Colonic mucosa (tissue), 4 donors: Measurements from ENCODE around the gene MRC1. TPM values are rescaled to one million over a fixed set of nuclear protein-coding genes. Genes with fewer than 3 reads are reported as not detected.
A peak's percentile ranks its signal among the peaks of the same experiment; 100 is the strongest.

Experiments
- DNase-seq: peaks from one replicate; pipeline ENCODE4 v3.0.0-alpha.2; 2020
- H3K27ac ChIP-seq: fragments of 200-600 bp; one replicate; pipeline ENCODE4 v1.8.0; 2021
- H3K27me3 ChIP-seq: fragments of 200-600 bp; one replicate; pipeline ENCODE4 v1.8.0; 2021
- H3K36me3 ChIP-seq: fragments of 200-600 bp; one replicate; pipeline ENCODE4 v1.8.0; 2021
- H3K4me1 ChIP-seq: fragments of 200-600 bp; one replicate; pipeline ENCODE4 v1.8.0; 2021; ENCODE audit warnings: mild to moderate bottlenecking
- H3K4me3 ChIP-seq: fragments of 200-600 bp; one replicate; pipeline ENCODE4 v1.8.0; 2021
- H3K9ac ChIP-seq, 2 donors: one replicate each; pipeline ENCODE4 v1.7.0; 2013; ENCODE audit warnings: control low read depth in 2 of 2, low read depth in 2 of 2, low read length in 2 of 2
- H3K9me3 ChIP-seq: fragments of 200-600 bp; one replicate; pipeline ENCODE4 v1.8.0; 2021
- intact Hi-C: fragments of 100-400 bp; cut with DNase I; formaldehyde crosslinking; loops from one replicate; pipeline ENCODE4 v1.14.1; 2022
- total RNA-seq, 2 donors: library from RNA; stranded (reverse); fragmentation: NEBNext Ultra II Directional in 1 of 2; extraction: Animal tissue kit (Norgen Biotek cat#: 25700) in 1 of 2; gene quantifications; one replicate each; pipeline ENCODE4 v1.2.1, GENCODE V29; 2021
- TF ChIP-seq, protein P1 (sequence below): fragments of 200-600 bp; IDR thresholded peaks from one replicate; pipeline ENCODE4 v1.8.0; 2022; ENCODE audit warnings: antibody characterized with exemption, mild to moderate bottlenecking
- donor health status: healthy.
- donor health status: DM: no; HTN: no; CAD: no.
- donor health status: DM: no; HTN: no; CAD: no.

Gene MRC1
- total RNA-seq, 2 donors from 2014 or later, result 9.2 to 19.2 TPM

GRCh38 chr10:17865351-17865750, 56.2 kb downstream of the MRC1 start:
- Histone ChIP-seq H3K4me3 (no peak overlapping the region), H3K4me1 (no peaks in the 10 kb centered on the region), H3K9ac (no peak overlapping the region), H3K27ac (no peak overlapping the region), H3K9me3 (no peaks in the 10 kb centered on the region), H3K36me3 (no peaks in the 10 kb centered on the region), H3K27me3 (no peaks in the 10 kb centered on the region)
- intact Hi-C loops, result no loop called here
- TF ChIP-seq, protein P1, sequence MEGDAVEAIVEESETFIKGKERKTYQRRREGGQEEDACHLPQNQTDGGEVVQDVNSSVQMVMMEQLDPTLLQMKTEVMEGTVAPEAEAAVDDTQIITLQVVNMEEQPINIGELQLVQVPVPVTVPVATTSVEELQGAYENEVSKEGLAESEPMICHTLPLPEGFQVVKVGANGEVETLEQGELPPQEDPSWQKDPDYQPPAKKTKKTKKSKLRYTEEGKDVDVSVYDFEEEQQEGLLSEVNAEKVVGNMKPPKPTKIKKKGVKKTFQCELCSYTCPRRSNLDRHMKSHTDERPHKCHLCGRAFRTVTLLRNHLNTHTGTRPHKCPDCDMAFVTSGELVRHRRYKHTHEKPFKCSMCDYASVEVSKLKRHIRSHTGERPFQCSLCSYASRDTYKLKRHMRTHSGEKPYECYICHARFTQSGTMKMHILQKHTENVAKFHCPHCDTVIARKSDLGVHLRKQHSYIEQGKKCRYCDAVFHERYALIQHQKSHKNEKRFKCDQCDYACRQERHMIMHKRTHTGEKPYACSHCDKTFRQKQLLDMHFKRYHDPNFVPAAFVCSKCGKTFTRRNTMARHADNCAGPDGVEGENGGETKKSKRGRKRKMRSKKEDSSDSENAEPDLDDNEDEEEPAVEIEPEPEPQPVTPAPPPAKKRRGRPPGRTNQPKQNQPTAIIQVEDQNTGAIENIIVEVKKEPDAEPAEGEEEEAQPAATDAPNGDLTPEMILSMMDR, result no peak
- no peak for DNase-seq

- Histone ChIP-seq H3K9ac (no peak overlapping the region), H3K4me3 (no peak overlapping the region), H3K36me3 (no peaks in the 10 kb centered on the region), H3K4me1 (no peaks in the 10 kb centered on the region), H3K9me3 (no peaks in the 10 kb centered on the region), H3K27ac (no peak overlapping the region), H3K27me3 (no peaks in the 10 kb centered on the region)
- TF ChIP-seq, protein P1, result no peak
- DNase-seq, result no peak
- intact Hi-C loops, result no loop called here
Observed at GRCh38 chr10:17866346-17866745, 57.2 kb downstream of the MRC1 start.

DNA sequence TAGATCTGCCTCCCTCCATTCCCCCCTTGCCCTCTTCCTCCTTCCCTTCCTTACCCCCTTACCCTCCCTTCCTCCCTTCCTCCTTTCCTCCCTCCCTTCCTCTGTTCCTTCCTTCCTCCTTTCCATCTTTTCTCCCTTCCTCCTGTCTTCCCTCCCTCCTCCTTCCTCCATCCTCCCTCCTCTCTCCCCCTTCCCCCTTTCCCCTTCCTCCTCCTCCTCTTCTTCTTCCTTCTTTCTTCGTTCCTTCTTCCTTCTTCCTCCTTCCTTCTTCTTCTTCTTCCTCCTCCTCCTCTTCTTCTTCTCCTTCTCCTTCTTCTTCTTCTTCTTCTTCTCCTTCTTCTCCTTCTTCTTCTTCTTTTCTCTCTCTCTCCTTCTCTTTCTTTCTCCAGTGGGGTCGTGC, 57.9 kb downstream of the MRC1 start:
- TF ChIP-seq, protein P1, result no peak
- no peaks in the 10 kb centered on the region for H3K36me3 ChIP-seq
- no peak for DNase-seq
- no peaks in the 10 kb centered on the region for H3K4me1 ChIP-seq
- H3K9me3 ChIP-seq, result no peaks in the 10 kb centered on the region
- H3K27me3 ChIP-seq, result no peaks in the 10 kb centered on the region
- H3K27ac ChIP-seq, result no peak overlapping the region
- H3K4me3 ChIP-seq, result no peak overlapping the region
- no peak overlapping the region for H3K9ac ChIP-seq
- intact Hi-C loops, result no loop called here

DNA sequence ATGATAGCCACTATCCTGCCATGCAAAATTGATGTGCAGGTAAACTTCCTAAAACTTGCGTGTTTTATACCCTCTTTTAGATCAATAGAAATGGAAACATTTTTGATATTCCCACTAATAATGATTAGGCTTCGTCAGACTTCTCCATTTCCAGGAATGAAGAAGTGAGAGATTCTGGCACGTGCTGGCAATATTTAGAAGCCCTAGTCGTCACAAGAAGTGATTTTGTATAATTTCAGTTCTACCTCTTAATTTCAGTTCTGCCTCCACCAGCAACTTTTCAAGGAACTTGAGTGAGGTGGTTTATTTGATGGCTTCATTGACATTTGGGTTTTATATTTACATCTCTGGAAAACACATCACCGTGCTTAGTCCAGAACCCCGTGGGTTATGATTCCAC, 61.9 kb downstream of the MRC1 start:
- no peak overlapping the region for H3K9ac ChIP-seq
- DNase-seq, result no peak
- intact Hi-C loops, result loop anchor here (5.0 kb wide), 2 partner anchors 134 to 264 kb away; no protein-coding TSS in a partner anchor
- no peaks in the 10 kb centered on the region for H3K27me3 ChIP-seq
- TF ChIP-seq, protein P1, result no peak
- H3K9me3 ChIP-seq, result no peaks in the 10 kb centered on the region
- no peaks in the 10 kb centered on the region for H3K36me3 ChIP-seq
- no peak overlapping the region for H3K27ac ChIP-seq
- H3K4me1 ChIP-seq, result no peaks in the 10 kb centered on the region
- H3K4me3 ChIP-seq, result no peak overlapping the region

DNA sequence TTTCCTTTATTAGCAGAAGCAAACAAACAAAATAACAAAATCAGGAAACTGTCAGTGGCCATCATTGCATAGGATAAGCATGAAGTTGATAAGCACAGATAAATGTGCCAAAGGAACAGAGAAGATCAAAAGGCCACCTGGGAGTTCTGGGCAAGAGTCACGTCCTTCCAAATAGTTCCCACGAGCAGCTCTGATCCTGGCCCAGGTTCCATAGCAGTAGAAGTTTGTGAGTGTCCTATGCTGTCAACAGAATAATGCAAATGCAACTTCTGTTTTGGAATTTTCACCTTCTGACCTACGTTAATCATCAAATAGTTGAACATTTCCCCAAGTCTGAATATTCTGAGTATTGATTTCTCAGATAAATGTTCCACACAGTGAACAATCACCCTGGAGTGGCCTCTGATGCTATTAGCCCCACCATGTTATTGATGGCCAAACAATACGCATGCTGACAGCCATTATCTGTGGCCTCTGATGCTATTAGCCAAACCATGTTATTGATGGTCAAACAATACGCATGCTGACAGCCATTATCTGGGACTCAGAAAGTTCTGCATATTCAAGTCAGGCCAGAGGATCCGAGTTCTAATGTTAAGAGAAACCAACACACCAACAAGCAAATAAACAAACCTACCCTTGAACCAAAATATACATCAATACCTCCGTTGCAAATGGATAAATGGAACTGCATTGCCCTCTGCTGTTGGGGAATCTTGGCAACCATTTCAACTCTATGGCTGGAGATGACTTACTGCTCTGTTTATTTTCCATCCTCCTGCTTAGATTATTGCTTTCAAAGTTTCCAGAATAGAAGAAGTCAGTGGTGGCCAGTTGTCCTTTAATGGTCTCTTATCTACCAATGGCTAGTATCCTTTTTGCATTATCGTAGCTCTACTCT, 63.3 kb downstream of the MRC1 start:
- H3K4me3 ChIP-seq, result no peak overlapping the region
- H3K9me3 ChIP-seq, result no peaks in the 10 kb centered on the region
- H3K27me3 ChIP-seq, result no peaks in the 10 kb centered on the region
- no peaks in the 10 kb centered on the region for H3K4me1 ChIP-seq
- intact Hi-C loops, result loop anchor here (5.0 kb wide), 2 partner anchors 135 to 265 kb away; no protein-coding TSS in a partner anchor
- no peaks in the 10 kb centered on the region for H3K36me3 ChIP-seq
- no peak overlapping the region for H3K9ac ChIP-seq
- TF ChIP-seq, protein P1, result peak; percentile 26
- peak; percentile 22 for DNase-seq
- H3K27ac ChIP-seq, result no peak overlapping the region
